K562 (cell line): Measurements from ENCODE around the gene AK2. TPM values are rescaled to one million over a fixed set of nuclear protein-coding genes. Genes with fewer than 3 reads are reported as not detected.

Experiments used
- ATF1 ChIP-seq, 2 experiments: fragments of 450-650 bp in 1 of 2; IDR thresholded peaks; 2 replicates each; pipeline ENCODE4 v1.6.1; 2016; ENCODE audit warnings: missing compliant biosample characterization in 1 of 2, missing genetic modification characterization in 1 of 2
- BRF1 ChIP-seq: IDR thresholded peaks from 3 replicates; pipeline ENCODE4 v1.6.1; 2011; ENCODE audit warnings: borderline replicate concordance, mild to moderate bottlenecking; ENCODE audit not compliant: insufficient read length; ENCODE audit errors: extremely low read depth
- CREB1 ChIP-seq, 2 experiments: sonication (generic) in 1 of 2; formaldehyde crosslinking in 1 of 2; IDR thresholded peaks; 2 replicates each; pipeline versions ENCODE4 v1.6.1 to v1.8.0; 2012 to 2022; ENCODE audit warnings: inconsistent platforms in 1 of 2, mild to moderate bottlenecking in 1 of 2, missing genetic modification reagents in 1 of 2, moderate library complexity in 1 of 2
- CREB3L1 ChIP-seq: fragments of 450-650 bp; IDR thresholded peaks from 2 replicates; pipeline ENCODE4 v1.6.1; 2014; ENCODE audit warnings: low read depth, mild to moderate bottlenecking, moderate library complexity, borderline replicate concordance
- ETV5 ChIP-seq: sonication (generic); formaldehyde crosslinking; IDR thresholded peaks from 2 replicates; pipeline ENCODE4 v1.4.0; 2020; ENCODE audit warnings: low read depth, mild to moderate bottlenecking, missing genetic modification reagents
- GABPB2 ChIP-seq: fragments of 250-450 bp; sonication (Bioruptor Pico); conservative IDR thresholded peaks from 2 replicates; pipeline ENCODE4 v1.5.1; 2021; ENCODE audit warnings: mild to moderate bottlenecking
- MXI1 ChIP-seq: IDR thresholded peaks from 2 replicates; pipeline ENCODE4 v1.6.1; 2011; ENCODE audit warnings: low read depth, mild to moderate bottlenecking, improper control_type of control experiment, low read length
- NR4A1 ChIP-seq, 2 experiments: fragments of 250-450 bp in 1 of 2; fragments of 450-650 bp in 1 of 2; sonication (Bioruptor Pico) in 1 of 2; IDR thresholded peaks; 2 replicates each; pipeline versions ENCODE4 v1.4.0 to v1.6.1; 2016 to 2020; ENCODE audit warnings: mild to moderate bottlenecking in 2 of 2, missing compliant biosample characterization in 1 of 2, missing genetic modification characterization in 1 of 2, moderate library complexity in 1 of 2
- PHF8 ChIP-seq: fragments of 200-600 bp; sonication (generic); IDR thresholded peaks from 2 replicates; pipeline ENCODE4 v1.6.1; 2012; ENCODE audit warnings: mixed run types, mild to moderate bottlenecking, inconsistent platforms, low read length, moderate library complexity, borderline replicate concordance
- USF2 ChIP-seq: sonication (generic); formaldehyde crosslinking; IDR thresholded peaks from 2 replicates; pipeline ENCODE4 v1.5.0; 2020; ENCODE audit warnings: missing genetic modification reagents
- ZNF146 ChIP-seq: IDR thresholded peaks from one replicate; pipeline ENCODE4 v1.6.1; 2018; ENCODE audit warnings: missing compliant biosample characterization; ENCODE audit not compliant: unreplicated experiment
- ZNF23 ChIP-seq: fragments of 250-450 bp; sonication (Bioruptor Pico); IDR thresholded peaks from 2 replicates; pipeline ENCODE4 v1.4.0; 2020; ENCODE audit warnings: mild to moderate bottlenecking
- ZNF507 ChIP-seq: conservative IDR thresholded peaks from 2 replicates; pipeline ENCODE4 v1.6.1; 2017; ENCODE audit warnings: missing genetic modification characterization, missing compliant biosample characterization
- ZNF740 ChIP-seq, 3 experiments: fragments of 200-800 bp in 1 of 3; sonication (Bioruptor generic) in 1 of 3; sonication (generic) in 1 of 3; formaldehyde crosslinking in 1 of 3; IDR thresholded peaks; 2 replicates each; pipeline versions ENCODE4 v1.6.1 to v1.8.0; 2016 to 2022; ENCODE audit warnings: mild to moderate bottlenecking in 2 of 3, missing compliant biosample characterization in 2 of 3, missing genetic modification characterization in 2 of 3, missing genetic modification reagents in 1 of 3
- polyA plus RNA-seq, 8 experiments: library from polyadenylated mRNA; depleted of rRNA in 4 of 8; stranded (reverse) in 5 of 8; unstranded in 3 of 8; fragments of >200 nt; fragmentation: Nextera tagmentation in 2 of 8; fragmentation: Illumina TruSeq in 1 of 8; extraction: Ambion mirVana in 2 of 8; extraction: Trizol in 1 of 8; gene quantifications; 2 replicates each; pipeline versions ENCODE4 v1.2.1 to v1.2.3, GENCODE V29; 2011 to 2014; ENCODE audit warnings: inconsistent platforms in 1 of 8, missing spikeins in 1 of 8
- total RNA-seq, 7 experiments: library from RNA; depleted of rRNA in 6 of 7; stranded (reverse); fragments of >200 nt in 6 of 7; fragmentation: Illumina TruSeq in 2 of 7; extraction: Trizol in 2 of 7; gene quantifications; 2 replicates each; pipeline versions ENCODE4 v1.2.1 to v1.2.3, GENCODE V29; 2011 to 2021; ENCODE audit warnings: low replicate concordance in 1 of 7
- TF ChIP-seq, protein P1 (sequence below): sonication (generic); formaldehyde crosslinking; IDR thresholded peaks from 2 replicates; pipeline ENCODE4 v1.8.0; 2022; ENCODE audit warnings: missing genetic modification reagents, mild to moderate bottlenecking, moderate library complexity, borderline replicate concordance
- TF ChIP-seq, protein P2 (sequence below): sonication (generic); formaldehyde crosslinking; IDR thresholded peaks from 2 replicates; pipeline ENCODE4 v1.8.1; 2022; ENCODE audit warnings: missing genetic modification reagents
- TF ChIP-seq, protein P3 (sequence below): fragments of 450-650 bp; formaldehyde crosslinking; IDR thresholded peaks from 2 replicates; pipeline ENCODE4 v1.4.0; 2022; ENCODE audit warnings: mild to moderate bottlenecking, moderate library complexity

AK2 gene
- total and polyA plus RNA-seq, 9 of the 15 experiments (the other 6 are each of a cell fraction or from before 2014, with no cell fraction given): 105 to 1,050 (median 509) TPM

DNA sequence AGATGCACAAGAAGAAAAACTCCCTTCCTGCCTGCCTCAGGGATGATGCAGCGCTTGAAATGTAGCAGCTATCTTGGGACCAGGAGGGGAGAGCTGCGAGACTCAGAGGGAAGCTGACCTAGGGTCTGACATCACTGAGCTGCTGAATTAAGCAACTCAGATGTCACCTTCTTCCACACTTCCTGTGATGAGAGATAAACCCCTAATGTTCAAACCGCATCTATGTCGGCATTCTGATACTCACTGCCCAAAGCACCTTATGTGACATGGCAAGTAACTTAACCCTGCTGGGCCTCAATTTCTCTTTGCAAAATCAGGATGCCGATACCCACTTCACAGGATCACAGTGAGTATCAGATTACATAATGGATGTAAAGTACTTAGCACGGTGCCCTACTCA, 9.1 kb upstream of the AK2 start (continued):
- no peak for TF ChIP-seq ZNF507 (tag)
- TF ChIP-seq, protein P1, sequence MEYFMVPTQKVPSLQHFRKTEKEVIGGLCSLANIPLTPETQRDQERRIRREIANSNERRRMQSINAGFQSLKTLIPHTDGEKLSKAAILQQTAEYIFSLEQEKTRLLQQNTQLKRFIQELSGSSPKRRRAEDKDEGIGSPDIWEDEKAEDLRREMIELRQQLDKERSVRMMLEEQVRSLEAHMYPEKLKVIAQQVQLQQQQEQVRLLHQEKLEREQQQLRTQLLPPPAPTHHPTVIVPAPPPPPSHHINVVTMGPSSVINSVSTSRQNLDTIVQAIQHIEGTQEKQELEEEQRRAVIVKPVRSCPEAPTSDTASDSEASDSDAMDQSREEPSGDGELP (CRISPR knock-in tag): no peak
- no peak for TF ChIP-seq BRF1
- no peak for TF ChIP-seq NR4A1 (CRISPR knock-in tag; IDR thresholded peaks at IDR 0.05)
- TF ChIP-seq NR4A1 (tag; IDR thresholded peaks at IDR 0.05): no peak
- TF ChIP-seq ZNF740 (CRISPR knock-in tag; IDR thresholded peaks at IDR 0.05): no peak
- TF ChIP-seq ZNF740 (tag; IDR thresholded peaks at IDR 0.05): no peak
- TF ChIP-seq ATF1 (CRISPR knock-in tag; IDR thresholded peaks at IDR 0.05): no peak
- peak; percentile 75 for TF ChIP-seq ATF1 (tag; IDR thresholded peaks at IDR 0.05)
- TF ChIP-seq PHF8: no peak
- no peak for TF ChIP-seq ZNF23
- TF ChIP-seq, protein P2, sequence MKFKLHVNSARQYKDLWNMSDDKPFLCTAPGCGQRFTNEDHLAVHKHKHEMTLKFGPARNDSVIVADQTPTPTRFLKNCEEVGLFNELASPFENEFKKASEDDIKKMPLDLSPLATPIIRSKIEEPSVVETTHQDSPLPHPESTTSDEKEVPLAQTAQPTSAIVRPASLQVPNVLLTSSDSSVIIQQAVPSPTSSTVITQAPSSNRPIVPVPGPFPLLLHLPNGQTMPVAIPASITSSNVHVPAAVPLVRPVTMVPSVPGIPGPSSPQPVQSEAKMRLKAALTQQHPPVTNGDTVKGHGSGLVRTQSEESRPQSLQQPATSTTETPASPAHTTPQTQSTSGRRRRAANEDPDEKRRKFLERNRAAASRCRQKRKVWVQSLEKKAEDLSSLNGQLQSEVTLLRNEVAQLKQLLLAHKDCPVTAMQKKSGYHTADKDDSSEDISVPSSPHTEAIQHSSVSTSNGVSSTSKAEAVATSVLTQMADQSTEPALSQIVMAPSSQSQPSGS (CRISPR knock-in tag): no peak
- TF ChIP-seq CREB3L1: no peak
- TF ChIP-seq MXI1: no peak
- TF ChIP-seq ZNF146 (CRISPR knock-in tag): no peak
- TF ChIP-seq ETV5: no peak
- TF ChIP-seq GABPB2 (CRISPR knock-in tag): no peak
- TF ChIP-seq, protein P3, sequence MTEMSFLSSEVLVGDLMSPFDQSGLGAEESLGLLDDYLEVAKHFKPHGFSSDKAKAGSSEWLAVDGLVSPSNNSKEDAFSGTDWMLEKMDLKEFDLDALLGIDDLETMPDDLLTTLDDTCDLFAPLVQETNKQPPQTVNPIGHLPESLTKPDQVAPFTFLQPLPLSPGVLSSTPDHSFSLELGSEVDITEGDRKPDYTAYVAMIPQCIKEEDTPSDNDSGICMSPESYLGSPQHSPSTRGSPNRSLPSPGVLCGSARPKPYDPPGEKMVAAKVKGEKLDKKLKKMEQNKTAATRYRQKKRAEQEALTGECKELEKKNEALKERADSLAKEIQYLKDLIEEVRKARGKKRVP (CRISPR knock-in tag): no peak
- no peak for TF ChIP-seq USF2 (CRISPR knock-in tag)
- peak; percentile 68 for TF ChIP-seq CREB1 (IDR thresholded peaks at IDR 0.05)
- TF ChIP-seq CREB1 (CRISPR knock-in tag; IDR thresholded peaks at IDR 0.05): no peak
